Vagina (tissue), 2 donors: Measurements from ENCODE around the gene DBNDD1. TPM values are rescaled to one million over a fixed set of nuclear protein-coding genes. Genes with fewer than 3 reads are reported as not detected.

Experiments
- DNase-seq, 2 donors: peaks; one replicate each; pipeline ENCODE4 v3.0.0-alpha.2; 2017; ENCODE audit errors: extremely low spot score in 2 of 2
- H3K27ac ChIP-seq: fragments of 200-600 bp; sonication (generic); one replicate; pipeline ENCODE4 v1.5.1; 2019
- H3K27me3 ChIP-seq: fragments of 200-600 bp; sonication (generic); one replicate; pipeline ENCODE4 v1.5.1; 2019
- H3K36me3 ChIP-seq, 2 donors: fragments of 200-600 bp; sonication (generic); one replicate each; pipeline ENCODE4 v1.5.1; 2017 to 2019
- H3K4me1 ChIP-seq: fragments of 200-600 bp; sonication (generic); one replicate; pipeline ENCODE4 v1.5.1; 2019
- H3K4me3 ChIP-seq, 2 donors: fragments of 200-600 bp; sonication (generic); 1 replicate in 1 of 2; 2 replicates in 1 of 2; pipeline ENCODE4 v1.5.1; 2016 to 2019
- H3K9me3 ChIP-seq: fragments of 200-600 bp; sonication (generic); one replicate; pipeline ENCODE4 v1.5.1; 2019
- POLR2A ChIP-seq, 2 donors: fragments of 450-650 bp; IDR thresholded peaks; one replicate each; pipeline ENCODE4 v1.6.1; 2017; ENCODE audit warnings: antibody characterized with exemption in 2 of 2, mild to moderate bottlenecking in 2 of 2, moderate library complexity in 2 of 2
- POLR2AphosphoS5 ChIP-seq, 2 donors: sonication (generic); formaldehyde crosslinking; IDR thresholded peaks; one replicate each; pipeline ENCODE4 v1.9.0; 2017; ENCODE audit warnings: antibody characterized with exemption in 2 of 2, mild to moderate bottlenecking in 2 of 2, low read depth in 1 of 2; ENCODE audit not compliant: insufficient read depth in 1 of 2
- intact Hi-C: fragments of 100-400 bp; cut with DNase I; formaldehyde crosslinking; loops from one replicate; pipeline ENCODE4 v1.15.1; 2023
- total RNA-seq: library from RNA; depleted of rRNA; stranded (reverse); fragments of >200 nt; gene quantifications from one replicate; pipeline ENCODE4 v1.2.3, GENCODE V29; 2016
- TF ChIP-seq, protein P1 (sequence below), 3 experiments: fragments of 450-650 bp in 2 of 3; fragments of 200-600 bp in 1 of 3; sonication (generic) in 1 of 3; IDR thresholded peaks; one replicate each; pipeline ENCODE4 v1.5.1; 2017 to 2019; ENCODE audit warnings: antibody characterized with exemption in 3 of 3, mild to moderate bottlenecking in 2 of 3, moderate library complexity in 2 of 3

DBNDD1 gene
- total RNA-seq, 1 donor from 2014 or later = 8.1 TPM

DNA sequence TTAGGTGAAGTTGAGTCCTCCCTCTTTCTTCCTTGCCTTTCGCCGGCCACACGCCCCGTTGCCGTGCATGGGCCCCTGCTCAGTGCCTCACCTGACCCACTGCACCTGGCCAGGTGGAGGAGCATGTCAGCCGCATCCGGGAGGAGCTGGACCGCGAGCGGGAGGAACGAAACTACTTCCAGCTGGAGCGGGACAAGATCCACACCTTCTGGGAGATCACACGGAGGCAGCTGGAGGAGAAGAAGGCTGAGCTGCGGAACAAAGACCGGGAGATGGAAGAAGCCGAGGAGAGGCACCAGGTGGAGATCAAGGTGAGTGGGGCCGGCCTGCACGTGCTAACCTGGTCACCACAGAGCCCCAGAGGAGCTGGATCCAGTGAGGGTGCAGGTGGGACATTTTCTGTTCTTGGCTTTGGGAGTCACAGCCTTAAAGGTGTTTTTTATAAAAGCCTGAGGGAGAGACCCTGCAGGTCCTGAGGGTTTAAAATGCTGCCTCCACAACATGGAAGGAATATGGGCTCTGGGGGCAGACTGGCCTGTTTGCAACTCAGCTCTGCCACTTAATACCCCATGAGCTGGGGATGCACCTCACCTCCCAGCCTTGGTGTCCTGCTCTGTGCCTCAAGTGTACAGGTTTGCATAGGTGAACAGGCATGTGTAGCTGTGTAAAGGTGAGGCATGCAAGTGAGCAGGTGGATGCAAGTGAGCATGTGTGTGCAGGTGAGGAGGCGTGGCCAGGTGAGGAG lies 12.1 kb upstream of the DBNDD1 start:
- TF ChIP-seq POLR2A (IDR thresholded peaks at IDR 0.05) (no peak), POLR2AphosphoS5 (IDR thresholded peaks at IDR 0.05; ENCODE audit: insufficient read depth in 1 of 2, low read depth in 1 of 2) (no peak)
- TF ChIP-seq, protein P1, sequence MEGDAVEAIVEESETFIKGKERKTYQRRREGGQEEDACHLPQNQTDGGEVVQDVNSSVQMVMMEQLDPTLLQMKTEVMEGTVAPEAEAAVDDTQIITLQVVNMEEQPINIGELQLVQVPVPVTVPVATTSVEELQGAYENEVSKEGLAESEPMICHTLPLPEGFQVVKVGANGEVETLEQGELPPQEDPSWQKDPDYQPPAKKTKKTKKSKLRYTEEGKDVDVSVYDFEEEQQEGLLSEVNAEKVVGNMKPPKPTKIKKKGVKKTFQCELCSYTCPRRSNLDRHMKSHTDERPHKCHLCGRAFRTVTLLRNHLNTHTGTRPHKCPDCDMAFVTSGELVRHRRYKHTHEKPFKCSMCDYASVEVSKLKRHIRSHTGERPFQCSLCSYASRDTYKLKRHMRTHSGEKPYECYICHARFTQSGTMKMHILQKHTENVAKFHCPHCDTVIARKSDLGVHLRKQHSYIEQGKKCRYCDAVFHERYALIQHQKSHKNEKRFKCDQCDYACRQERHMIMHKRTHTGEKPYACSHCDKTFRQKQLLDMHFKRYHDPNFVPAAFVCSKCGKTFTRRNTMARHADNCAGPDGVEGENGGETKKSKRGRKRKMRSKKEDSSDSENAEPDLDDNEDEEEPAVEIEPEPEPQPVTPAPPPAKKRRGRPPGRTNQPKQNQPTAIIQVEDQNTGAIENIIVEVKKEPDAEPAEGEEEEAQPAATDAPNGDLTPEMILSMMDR (IDR thresholded peaks at IDR 0.05) = no peak
- intact Hi-C loops = no loop called here
- no peak overlapping the region for H3K4me3 ChIP-seq
- H3K27me3 ChIP-seq = no peaks in the 10 kb centered on the region
- H3K36me3 ChIP-seq = peaks cover 0 to 31% of the 10 kb centered on the region in 2 donors
- DNase-seq = no peak
- H3K9me3 ChIP-seq = no peaks in the 10 kb centered on the region
- H3K27ac ChIP-seq = no peak overlapping the region
- no peaks in the 10 kb centered on the region for H3K4me1 ChIP-seq

DNA sequence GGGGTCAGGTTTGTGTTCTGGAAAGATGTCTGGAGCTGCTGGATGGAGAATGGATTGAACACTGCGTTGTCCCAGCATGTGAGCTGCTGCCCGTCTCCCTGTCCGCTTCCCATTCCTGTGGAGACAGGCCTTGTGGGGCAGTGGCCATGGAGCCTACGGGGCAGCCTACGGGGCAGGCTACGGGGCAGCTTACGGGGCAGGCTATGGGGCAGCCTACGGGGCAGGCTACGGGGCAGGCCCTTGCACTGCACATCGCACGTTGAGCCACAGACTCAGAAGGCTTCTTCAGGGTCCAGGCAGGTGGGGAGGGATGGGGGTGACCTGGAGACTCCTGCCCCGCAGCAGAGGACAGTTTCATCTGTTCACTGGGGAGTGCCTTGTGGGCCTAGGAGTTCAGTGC lies 9.7 kb upstream of the DBNDD1 start:
- Histone ChIP-seq H3K36me3 (peaks cover 0 to 19% of the 10 kb centered on the region in 2 donors), H3K27ac (no peak overlapping the region), H3K4me1 (no peaks in the 10 kb centered on the region), H3K9me3 (no peaks in the 10 kb centered on the region), H3K4me3 (no peak overlapping the region), H3K27me3 (no peaks in the 10 kb centered on the region)
- TF ChIP-seq POLR2A (IDR thresholded peaks at IDR 0.05) (no peak), POLR2AphosphoS5 (IDR thresholded peaks at IDR 0.05; ENCODE audit: insufficient read depth in 1 of 2, low read depth in 1 of 2) (no peak)
- TF ChIP-seq, protein P1 (IDR thresholded peaks at IDR 0.05) = no peak
- intact Hi-C loops = no loop called here
- no peak for DNase-seq

DNA sequence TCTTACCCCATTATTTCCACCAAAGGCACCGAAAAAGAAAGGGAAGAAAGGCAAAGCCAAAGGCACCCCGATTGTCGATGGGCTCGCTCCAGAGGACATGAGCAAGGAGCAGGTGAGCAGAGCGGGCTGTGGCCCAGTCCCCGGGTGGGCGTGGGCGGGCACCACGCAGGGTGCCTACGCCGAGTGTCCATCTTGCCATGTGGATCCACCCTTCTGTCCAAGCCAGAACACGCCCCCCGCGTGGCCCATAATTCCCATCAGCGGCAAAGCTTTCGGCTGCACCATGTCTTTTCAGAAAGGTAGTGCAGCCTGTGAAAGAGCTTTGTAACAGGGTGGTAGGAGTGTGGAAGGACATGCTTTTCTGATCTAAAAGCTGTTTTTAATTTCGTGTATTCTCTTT lies 8.4 kb upstream of the DBNDD1 start:
- no peaks in the 10 kb centered on the region for H3K27me3 ChIP-seq
- no peaks in the 10 kb centered on the region for H3K9me3 ChIP-seq
- DNase-seq = no peak
- no peak overlapping the region for H3K27ac ChIP-seq
- TF ChIP-seq POLR2A (IDR thresholded peaks at IDR 0.05) (no peak), POLR2AphosphoS5 (IDR thresholded peaks at IDR 0.05; ENCODE audit: insufficient read depth in 1 of 2, low read depth in 1 of 2) (no peak)
- TF ChIP-seq, protein P1 (IDR thresholded peaks at IDR 0.05) = no peak
- H3K36me3 ChIP-seq = peaks cover 0 to 14% of the 10 kb centered on the region in 2 donors
- H3K4me3 ChIP-seq = no peak overlapping the region
- intact Hi-C loops = no loop called here
- H3K4me1 ChIP-seq = peaks cover 11% of the 10 kb centered on the region

DNA sequence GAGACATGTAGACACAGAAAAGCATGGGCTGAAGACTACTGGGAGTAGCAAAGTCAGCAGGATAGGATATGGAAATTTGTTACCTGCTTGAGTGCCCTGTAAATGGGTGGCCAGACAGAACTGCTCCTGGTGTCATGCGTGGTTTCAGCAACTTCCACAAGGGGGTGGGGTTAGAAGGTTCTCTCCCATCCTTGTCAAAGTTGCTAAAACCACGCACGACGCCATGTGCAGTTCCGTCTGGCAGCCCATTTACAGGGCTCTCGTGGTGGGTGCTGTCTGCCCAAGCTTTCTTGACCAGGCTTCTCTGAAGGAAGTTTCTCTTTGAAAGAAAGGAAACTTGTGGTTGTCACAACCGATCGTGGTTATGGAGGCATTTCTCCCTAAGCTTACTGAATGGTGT lies 6.9 kb upstream of the DBNDD1 start:
- H3K36me3 ChIP-seq = peaks cover 0 to 8% of the 10 kb centered on the region in 2 donors
- no peak for DNase-seq
- no peak overlapping the region for H3K4me3 ChIP-seq
- H3K27ac ChIP-seq = no peak overlapping the region
- peaks cover 18% of the 10 kb centered on the region for H3K4me1 ChIP-seq
- TF ChIP-seq POLR2A (IDR thresholded peaks at IDR 0.05) = no peak
- no peak for TF ChIP-seq POLR2AphosphoS5 (IDR thresholded peaks at IDR 0.05; ENCODE audit: insufficient read depth in 1 of 2, low read depth in 1 of 2)
- TF ChIP-seq, protein P1 (IDR thresholded peaks at IDR 0.05) = no peak
- H3K9me3 ChIP-seq = no peaks in the 10 kb centered on the region
- H3K27me3 ChIP-seq = no peaks in the 10 kb centered on the region
- intact Hi-C loops = no loop called here

DNA sequence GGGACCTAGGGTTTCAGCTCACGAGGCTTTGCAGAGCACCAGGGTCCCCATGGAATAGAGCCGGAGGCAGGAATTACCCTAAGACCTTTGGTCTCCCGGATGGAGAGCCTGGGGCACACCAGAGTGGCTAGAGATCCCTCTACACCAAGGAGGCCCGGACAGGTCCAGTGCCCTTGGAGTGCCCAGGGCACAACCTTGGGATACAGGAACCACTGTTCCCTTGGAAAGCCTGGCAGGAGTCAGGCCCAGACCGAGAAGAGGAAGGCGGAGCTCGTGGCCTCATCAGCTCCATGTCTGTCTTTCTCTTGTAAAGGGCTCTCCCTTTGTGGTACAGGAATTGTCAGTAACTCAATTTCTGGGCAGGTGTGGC lies 3.8 kb upstream of the DBNDD1 start:
- Histone ChIP-seq H3K27ac (peak overlapping the region; percentile 63), H3K27me3 (no peaks in the 10 kb centered on the region), H3K36me3 (no peaks in the 10 kb centered on the region), H3K4me3 (peak overlapping the region; percentile 59 to 88), H3K4me1 (peaks cover 39% of the 10 kb centered on the region), H3K9me3 (no peaks in the 10 kb centered on the region)
- no peak for DNase-seq
- TF ChIP-seq POLR2A (IDR thresholded peaks at IDR 0.05) = no peak
- TF ChIP-seq, protein P1 (IDR thresholded peaks at IDR 0.05) = no peak
- TF ChIP-seq POLR2AphosphoS5 (IDR thresholded peaks at IDR 0.05; ENCODE audit: insufficient read depth in 1 of 2, low read depth in 1 of 2) = no peak
- intact Hi-C loops = no loop called here
